Measurements from ENCODE around the gene RHOB. TPM values are rescaled to one million over a fixed set of nuclear protein-coding genes. Genes with fewer than 3 reads are reported as not detected.
A peak's percentile ranks its signal among the peaks of the same experiment; 100 is the strongest.
"Not testable (repeated sequence)": the region's sequence is repeated elsewhere in the genome, so short reads cannot be mapped to it uniquely, and the experiment has no call there.

The RHOB gene
- total and polyA plus RNA-seq, 2 experiments from 2014 or later: 146 to 429 TPM

- peak; percentile 66 for DNase-seq (ENCODE audit: low spot score)
- Histone ChIP-seq H4K20me1 (ENCODE audit: insufficient read depth, poor library complexity, severe bottlenecking) (no peaks in the 10 kb centered on the region), H3K9me3 (ENCODE audit: low read depth) (no peaks in the 10 kb centered on the region), H3K36me3 (replicated peaks; ENCODE audit: insufficient read depth, low read depth) (no peaks in the 10 kb centered on the region), H3K4me2 (no peak overlapping the region), H3K4me1 (ENCODE audit: insufficient read depth) (peaks cover 23% of the 10 kb centered on the region), H2AFZ (no peak overlapping the region), H3K27ac (peak overlapping the region; percentile 81), H3K4me3 (no peak overlapping the region), H3K27me3 (no peaks in the 10 kb centered on the region), H3K9me2 (replicated peaks; ENCODE audit: insufficient read depth) (no peaks in the 10 kb centered on the region), H3K79me2 (no peaks in the 10 kb centered on the region)
- WGBS (ENCODE audit: low lambda C conversion rate, missing lambda C conversion rate): 41% methylated on average over 15 of the region's 15 CpGs
- TF ChIP-seq EZH2 (IDR thresholded peaks at IDR 0.05; ENCODE audit: borderline replicate concordance): no peak
- TF ChIP-seq EZH2phosphoT487 (IDR thresholded peaks at IDR 0.05; ENCODE audit: low read depth, severe bottlenecking, unreplicated experiment): no peak
- no peak for TF ChIP-seq CTCF (IDR thresholded peaks at IDR 0.05; ENCODE audit: poor library complexity)
Observed at GRCh38 chr2:20491739-20492531, 45.1 kb downstream of the RHOB start.

- not testable (repeated sequence) for H2AFZ ChIP-seq; H3K79me2 ChIP-seq; H3K4me3 ChIP-seq; DNase-seq (ENCODE audit: low spot score); H3K4me2 ChIP-seq; H4K20me1 ChIP-seq (ENCODE audit: insufficient read depth, poor library complexity, severe bottlenecking); H3K9me2 ChIP-seq (replicated peaks; ENCODE audit: insufficient read depth); H3K9me3 ChIP-seq (ENCODE audit: low read depth); H3K36me3 ChIP-seq (replicated peaks; ENCODE audit: insufficient read depth, low read depth); H3K27ac ChIP-seq; H3K27me3 ChIP-seq
- peaks cover 21% of the 10 kb centered on the region for H3K4me1 ChIP-seq (ENCODE audit: insufficient read depth)
- 96% methylated on average over 3 of the region's 3 CpGs for WGBS (ENCODE audit: low lambda C conversion rate, missing lambda C conversion rate)
Observed at GRCh38 chr2:20493095-20493494, 46.2 kb downstream of the RHOB start.

GRCh38 chr2:20494241-20494640 lies 47.4 kb downstream of the RHOB start:
- peaks cover 10% of the 10 kb centered on the region for H3K4me1 ChIP-seq (ENCODE audit: insufficient read depth)
- no peaks in the 10 kb centered on the region for H3K36me3 ChIP-seq (replicated peaks; ENCODE audit: insufficient read depth, low read depth)
- no peak overlapping the region for H3K4me3 ChIP-seq
- H3K9me2 ChIP-seq (replicated peaks; ENCODE audit: insufficient read depth): no peaks in the 10 kb centered on the region
- no peaks in the 10 kb centered on the region for H4K20me1 ChIP-seq (ENCODE audit: insufficient read depth, poor library complexity, severe bottlenecking)
- no peak for DNase-seq (ENCODE audit: low spot score)
- 37% methylated on average over 1 of the region's 1 CpG for WGBS (ENCODE audit: low lambda C conversion rate, missing lambda C conversion rate)
- H3K79me2 ChIP-seq: no peaks in the 10 kb centered on the region
- H3K4me2 ChIP-seq: no peak overlapping the region
- no peaks in the 10 kb centered on the region for H3K9me3 ChIP-seq (ENCODE audit: low read depth)
- H3K27me3 ChIP-seq: no peaks in the 10 kb centered on the region
- no peak overlapping the region for H3K27ac ChIP-seq
- no peak overlapping the region for H2AFZ ChIP-seq
- TF ChIP-seq CTCF (IDR thresholded peaks at IDR 0.05; ENCODE audit: poor library complexity) (no peak), EZH2 (IDR thresholded peaks at IDR 0.05; ENCODE audit: borderline replicate concordance) (no peak), EZH2phosphoT487 (IDR thresholded peaks at IDR 0.05; ENCODE audit: low read depth, severe bottlenecking, unreplicated experiment) (no peak)

GRCh38 chr2:20496076-20496872 lies 49.4 kb downstream of the RHOB start:
- WGBS (ENCODE audit: low lambda C conversion rate, missing lambda C conversion rate): 67% methylated on average over 10 of the region's 10 CpGs
- Histone ChIP-seq H3K36me3 (replicated peaks; ENCODE audit: insufficient read depth, low read depth) (no peaks in the 10 kb centered on the region), H3K9me2 (replicated peaks; ENCODE audit: insufficient read depth) (no peaks in the 10 kb centered on the region), H3K79me2 (no peaks in the 10 kb centered on the region), H3K4me1 (ENCODE audit: insufficient read depth) (peaks cover 13% of the 10 kb centered on the region), H3K27ac (no peak overlapping the region), H3K27me3 (no peaks in the 10 kb centered on the region), H3K4me2 (no peak overlapping the region), H4K20me1 (ENCODE audit: insufficient read depth, poor library complexity, severe bottlenecking) (no peaks in the 10 kb centered on the region), H2AFZ (no peak overlapping the region), H3K9me3 (ENCODE audit: low read depth) (no peaks in the 10 kb centered on the region), H3K4me3 (no peak overlapping the region)
- no peak for TF ChIP-seq EZH2 (IDR thresholded peaks at IDR 0.05; ENCODE audit: borderline replicate concordance)
- TF ChIP-seq EZH2phosphoT487 (IDR thresholded peaks at IDR 0.05; ENCODE audit: low read depth, severe bottlenecking, unreplicated experiment): no peak
- TF ChIP-seq CTCF (IDR thresholded peaks at IDR 0.05; ENCODE audit: poor library complexity): no peak
- DNase-seq (ENCODE audit: low spot score): peak; percentile 38

All from hepatocyte (in vitro differentiated cells).